T-helper 1 cell (primary cell): ENCODE measurements around the gene FOXO4.

ENCODE experiments used
- DNase-seq, 5 donors: peaks; one replicate each; pipeline ENCODE4 v3.0.0-alpha.2; 2012 to 2020

The FOXO4 gene

GRCh38 chrX:71099736-71100135 is 4.1 kb downstream of the FOXO4 start:
- DNase-seq = no peak

- DNase-seq = no peak
These were observed 5.2 kb downstream of the FOXO4 start for GRCh38 chrX:71100581-71101505.

GRCh38 chrX:71102292-71102691 is 6.6 kb downstream of the FOXO4 start:
- DNase-seq = no peak

- peak in 4 of 5 donors; percentile 30 to 60 (median 44) for DNase-seq
These were observed 7.7 kb downstream of the FOXO4 start for GRCh38 chrX:71103110-71103983.

- DNase-seq = peak in 1 of 5 donors; percentile 32
These were observed 10.0 kb downstream of the FOXO4 start for GRCh38 chrX:71105628-71106027.

- peak in 1 of 5 donors; percentile 62 for DNase-seq
These were observed 10.8 kb downstream of the FOXO4 start, which contains the start of gene CXorf65 for GRCh38 chrX:71106427-71106826. CXorf65 (minus strand) TSS chrX:71106740; CDS start chrX:71106556, 184 bp downstream.

- no peak for DNase-seq
These were observed 11.6 kb downstream of the FOXO4 start for GRCh38 chrX:71107245-71107644.

GRCh38 chrX:71107762-71108360 is 12.2 kb downstream of the FOXO4 start:
- peak in 1 of 5 donors; percentile 77 for DNase-seq

- peak in 1 of 5 donors; percentile 32 for DNase-seq
These were observed 13.4 kb downstream of the FOXO4 start for GRCh38 chrX:71109051-71109450.

- DNase-seq = peak; percentile 57 to 94 (median 76)
These were observed 15.6 kb downstream of the FOXO4 start, which contains the start of gene IL2RG for GRCh38 chrX:71111141-71111843. IL2RG (minus strand) TSS chrX:71111577; CDS start chrX:71111539, 38 bp downstream.

- DNase-seq = peak in 1 of 5 donors; percentile 59
These were observed 16.3 kb downstream of the FOXO4 start for GRCh38 chrX:71111921-71112431.

GRCh38 chrX:71117358-71117757 is 21.7 kb downstream of the FOXO4 start:
- no peak for DNase-seq

GRCh38 chrX:71118032-71118984 is 22.7 kb downstream of the FOXO4 start, which contains the start of gene MED12:
MED12 (plus strand) TSS chrX:71118596; CDS start chrX:71118755, 159 bp downstream.
- DNase-seq = peak; percentile 56 to 80 (median 71)

GRCh38 chrX:71118985-71119535 is 23.4 kb downstream of the FOXO4 start:
- DNase-seq = no peak

GRCh38 chrX:71128166-71128833 is 32.6 kb downstream of the FOXO4 start:
- DNase-seq = no peak

GRCh38 chrX:71128915-71129765 is 33.5 kb downstream of the FOXO4 start:
- DNase-seq = peak; percentile 40 to 75 (median 60)

- DNase-seq = no peak
These were observed 35.9 kb downstream of the FOXO4 start for GRCh38 chrX:71131510-71131909.

- no peak for DNase-seq
These were observed 44.8 kb downstream of the FOXO4 start for GRCh38 chrX:71140440-71140839.
